Measurements from ENCODE around the gene LUM. TPM values are rescaled to one million over a fixed set of nuclear protein-coding genes. Genes with fewer than 3 reads are reported as not detected.

Gene LUM
- total RNA-seq, 1 donor from 2014 or later = 14.2 TPM

DNA sequence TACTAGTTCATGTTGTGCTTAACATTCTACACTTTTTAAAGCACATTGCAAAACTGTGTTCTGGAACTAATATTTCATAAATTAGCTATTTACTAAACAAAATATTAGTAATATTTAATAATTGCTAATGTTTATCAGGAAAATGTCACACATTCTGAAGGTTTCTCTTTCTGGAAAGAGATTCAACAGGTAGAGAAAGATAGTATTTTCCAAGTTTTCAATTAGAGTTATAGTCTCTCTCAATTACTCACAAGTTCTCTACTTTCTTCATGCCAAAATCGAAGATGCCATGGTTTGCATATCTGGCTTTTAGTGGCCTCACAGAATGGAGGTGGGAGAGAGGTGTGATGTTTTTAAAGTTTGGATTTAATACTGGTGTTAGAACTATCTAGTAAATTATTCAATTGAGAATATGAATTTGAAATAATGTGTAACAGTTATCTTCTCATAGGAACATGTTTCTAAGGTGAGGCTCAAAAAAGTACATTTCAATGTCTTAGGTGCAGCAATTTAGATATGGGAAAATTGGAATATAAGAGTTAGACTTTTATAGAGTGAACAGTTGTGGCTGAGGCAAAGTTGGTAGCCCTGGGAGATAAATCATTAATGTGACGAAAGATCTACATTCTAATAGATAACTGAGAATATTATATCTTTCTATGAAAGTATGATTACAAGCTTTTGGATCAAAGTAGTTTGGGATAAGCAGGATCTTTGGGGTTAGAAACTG lies 1.5 kb downstream of the LUM start:
- no peak overlapping the region for H3K4me3 ChIP-seq (ENCODE audit: low read depth, low read length)
- H3K27me3 ChIP-seq (ENCODE audit: control insufficient read depth, insufficient read depth, low read length) = no peaks in the 10 kb centered on the region
- TF ChIP-seq CTCF (IDR thresholded peaks at IDR 0.05; ENCODE audit: insufficient read depth, low read length, severe bottlenecking) = no peak
- H3K36me3 ChIP-seq (ENCODE audit: control insufficient read depth, insufficient read depth, low read length) = no peaks in the 10 kb centered on the region
- FAIRE-seq (no peak), DNase-seq (ENCODE audit: low read depth) (no peak)

DNA sequence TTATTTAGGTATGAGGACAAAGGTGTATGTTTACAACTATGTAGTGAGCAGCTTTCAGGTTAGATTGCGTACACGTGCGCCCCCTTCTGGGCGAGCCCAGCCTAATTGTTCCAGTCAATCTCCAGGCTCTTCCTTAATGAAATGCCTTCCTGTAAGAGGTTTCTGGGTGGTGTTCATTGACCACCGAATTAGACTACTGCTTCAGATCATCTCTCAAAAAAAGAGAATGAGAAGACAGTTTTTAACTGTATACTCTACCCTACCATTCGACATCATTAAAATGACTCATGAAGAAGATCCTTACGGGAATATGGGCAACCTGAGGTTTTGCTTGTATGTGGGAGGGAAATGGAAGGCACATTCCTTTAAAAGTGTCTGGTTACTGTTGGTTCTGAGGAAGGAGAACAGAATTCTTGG lies 2.1 kb downstream of the LUM start:
- Histone ChIP-seq H3K36me3 (ENCODE audit: control insufficient read depth, insufficient read depth, low read length) (no peaks in the 10 kb centered on the region), H3K4me3 (ENCODE audit: low read depth, low read length) (no peak overlapping the region), H3K27me3 (ENCODE audit: control insufficient read depth, insufficient read depth, low read length) (no peaks in the 10 kb centered on the region)
- peak; percentile 73 for TF ChIP-seq CTCF (IDR thresholded peaks at IDR 0.05; ENCODE audit: insufficient read depth, low read length, severe bottlenecking)
- DNase-seq (ENCODE audit: low read depth) (peak; percentile 49), FAIRE-seq (no peak)

- no peak for TF ChIP-seq CTCF (IDR thresholded peaks at IDR 0.05; ENCODE audit: insufficient read depth, low read length, severe bottlenecking)
- DNase-seq (ENCODE audit: low read depth) (no peak), FAIRE-seq (no peak)
- no peaks in the 10 kb centered on the region for H3K36me3 ChIP-seq (ENCODE audit: control insufficient read depth, insufficient read depth, low read length)
- H3K27me3 ChIP-seq (ENCODE audit: control insufficient read depth, insufficient read depth, low read length) = no peaks in the 10 kb centered on the region
- H3K4me3 ChIP-seq (ENCODE audit: low read depth, low read length) = no peak overlapping the region
Observed at GRCh38 chr12:91108196-91108755, 3.0 kb downstream of the LUM start.

- no peak for FAIRE-seq
- no peak for TF ChIP-seq CTCF (IDR thresholded peaks at IDR 0.05; ENCODE audit: insufficient read depth, low read length, severe bottlenecking)
- Histone ChIP-seq H3K27me3 (ENCODE audit: control insufficient read depth, insufficient read depth, low read length) (no peaks in the 10 kb centered on the region), H3K4me3 (ENCODE audit: low read depth, low read length) (no peak overlapping the region), H3K36me3 (ENCODE audit: control insufficient read depth, insufficient read depth, low read length) (no peaks in the 10 kb centered on the region)
- no peak for DNase-seq (ENCODE audit: low read depth)
Observed at GRCh38 chr12:91106283-91106682, 5.0 kb downstream of the LUM start.

DNA sequence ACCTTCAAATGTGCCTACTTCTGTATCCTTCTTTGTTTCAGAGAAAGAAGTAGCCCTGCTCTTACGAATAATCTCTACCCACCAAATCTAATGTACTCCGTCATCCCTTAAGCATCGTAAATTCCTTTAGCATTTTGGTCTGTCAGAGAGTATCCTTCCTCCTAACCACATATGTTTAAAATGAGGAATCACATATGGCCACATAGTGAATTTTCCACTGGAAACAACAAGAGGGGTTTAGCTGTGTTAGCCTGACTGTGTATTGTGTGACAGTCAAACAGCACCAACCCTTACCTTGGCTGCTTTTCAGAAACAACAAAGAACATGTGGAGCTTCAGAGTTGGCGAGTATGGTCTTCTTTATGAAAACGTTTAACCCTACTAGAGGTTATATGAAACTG lies 5.5 kb downstream of the LUM start:
- no peak for FAIRE-seq
- no peak overlapping the region for H3K4me3 ChIP-seq (ENCODE audit: low read depth, low read length)
- TF ChIP-seq CTCF (IDR thresholded peaks at IDR 0.05; ENCODE audit: insufficient read depth, low read length, severe bottlenecking) = no peak
- H3K27me3 ChIP-seq (ENCODE audit: control insufficient read depth, insufficient read depth, low read length) = no peaks in the 10 kb centered on the region
- no peaks in the 10 kb centered on the region for H3K36me3 ChIP-seq (ENCODE audit: control insufficient read depth, insufficient read depth, low read length)
- DNase-seq (ENCODE audit: low read depth) = no peak

All from bronchial epithelial cell (primary cell).